HG03439 (cell line): ENCODE results near the gene FAM13A.

ENCODE experiments used
- ATAC-seq: cut with Tn5 transposase; IDR thresholded peaks from one replicate; pipeline ENCODE4 v1.9.1; 2021; ENCODE audit warnings: mild to moderate bottlenecking, moderate library complexity; ENCODE audit not compliant: unreplicated experiment

Gene FAM13A

GRCh38 chr4:88818631-88819470 is 238.1 kb downstream of the FAM13A start:
- ATAC-seq: no peak

GRCh38 chr4:88817740-88818139 is 239.2 kb downstream of the FAM13A start:
- no peak for ATAC-seq

- ATAC-seq: no peak
Measured at GRCh38 chr4:88816360-88816759, 240.6 kb downstream of the FAM13A start.

- no peak for ATAC-seq
Measured at GRCh38 chr4:88814043-88814617, 242.9 kb downstream of the FAM13A start.

GRCh38 chr4:88813013-88813412 is 244.0 kb downstream of the FAM13A start:
- ATAC-seq: no peak

GRCh38 chr4:88812420-88812819 is 244.6 kb downstream of the FAM13A start:
- ATAC-seq: no peak

- no peak for ATAC-seq
Measured at GRCh38 chr4:88811904-88812303, 245.1 kb downstream of the FAM13A start.

GRCh38 chr4:88810325-88810724 is 246.7 kb downstream of the FAM13A start:
- no peak for ATAC-seq

GRCh38 chr4:88809576-88810219 is 247.3 kb downstream of the FAM13A start:
- no peak for ATAC-seq

- ATAC-seq: no peak
Measured at GRCh38 chr4:88809101-88809500, 247.9 kb downstream of the FAM13A start.

- ATAC-seq: no peak
Measured at GRCh38 chr4:88807499-88807898, 249.5 kb downstream of the FAM13A start.

- ATAC-seq: no peak
Measured at GRCh38 chr4:88804234-88804633, 252.8 kb downstream of the FAM13A start.

- peak; percentile 82 for ATAC-seq
Measured at GRCh38 chr4:88803600-88804096, 253.3 kb downstream of the FAM13A start.

GRCh38 chr4:88802585-88803286 is 254.2 kb downstream of the FAM13A start:
- no peak for ATAC-seq

GRCh38 chr4:88802138-88802537 is 254.8 kb downstream of the FAM13A start:
- ATAC-seq: no peak

GRCh38 chr4:88799900-88800299 is 257.1 kb downstream of the FAM13A start:
- no peak for ATAC-seq

GRCh38 chr4:88797725-88798124 is 259.3 kb downstream of the FAM13A start:
- no peak for ATAC-seq

GRCh38 chr4:88796545-88796944 is 260.4 kb downstream of the FAM13A start:
- ATAC-seq: no peak

GRCh38 chr4:88794952-88795351 is 262.0 kb downstream of the FAM13A start:
- no peak for ATAC-seq

GRCh38 chr4:88794087-88794690 is 262.8 kb downstream of the FAM13A start:
- no peak for ATAC-seq

- peak; percentile 68 for ATAC-seq
Measured at GRCh38 chr4:88793475-88793874, 263.5 kb downstream of the FAM13A start.
